Right cardiac atrium (tissue), 5 donors: ENCODE data around the gene MMP24OS. TPM values are rescaled to one million over a fixed set of nuclear protein-coding genes. Genes with fewer than 3 reads are reported as not detected.
"Not testable (repeated sequence)": the region's sequence is repeated elsewhere in the genome, so short reads cannot be mapped to it uniquely, and the experiment has no call there.

ENCODE experiments used
- ATAC-seq, 2 donors: fragments of 200-7000 bp; cut with Tn5 transposase; one replicate each; pipeline versions ENCODE4 v1.8.0 to v1.9.1; 2020; ENCODE audit warnings: moderate library complexity in 2 of 2, mild to moderate bottlenecking in 1 of 2
- DNase-seq, 3 donors: peaks; one replicate each; pipeline ENCODE4 v3.0.0-alpha.2; 2020
- H3K27ac ChIP-seq: one replicate; pipeline ENCODE4 v1.5.1; 2013; ENCODE audit warnings: mild to moderate bottlenecking, low read length, control low read depth, moderate library complexity
- H3K27me3 ChIP-seq: one replicate; pipeline ENCODE4 v1.6.1; 2013; ENCODE audit not compliant: control insufficient read depth, insufficient read depth
- H3K4me1 ChIP-seq: one replicate; pipeline ENCODE4 v1.6.1; 2013; ENCODE audit warnings: low read length; ENCODE audit not compliant: control insufficient read depth, insufficient read depth
- H3K4me3 ChIP-seq: one replicate; pipeline ENCODE4 v1.5.1; 2013; ENCODE audit warnings: low read length, control low read depth
- H3K9me3 ChIP-seq: one replicate; pipeline ENCODE4 v1.6.1; 2013; ENCODE audit warnings: low read length; ENCODE audit not compliant: control insufficient read depth
- WGBS: extraction: QIAGEN DNeasy Blood & Tissue Kit; methylation state at CpG from one replicate; pipeline ENCODE4 v1.1.7; 2013; 5-methylcytosine and 5-hydroxymethylcytosine counted together
- intact Hi-C, 4 donors: fragments of 100-400 bp; cut with DNase I; formaldehyde crosslinking; loops; one replicate each; pipeline versions ENCODE4 v1.11.0 to v1.14.0; 2022 to 2023
- polyA plus RNA-seq: library from polyadenylated mRNA; stranded (reverse); fragments of 200-250 nt; gene quantifications from one replicate; pipeline ENCODE4 v1.2.3, GENCODE V29; 2013
- total RNA-seq, 4 donors: library from RNA; stranded (reverse); fragmentation: NEBNext Ultra II Directional; extraction: Animal tissue kit (Norgen Biotek cat#: 25700); gene quantifications; one replicate each; pipeline ENCODE4 v1.2.1, GENCODE V29; 2021
- donor health status: healthy with polysubstance abuse.
- donor health status: DM: no; HTN: yes; CAD: no.
- donor health status: DM: no; HTN: no; CAD: no.
- donor health status: DM: no; HTN: yes; CAD: no; lungs with severe emphysema.
- donor health status: DM: yes; HTN: yes; CAD: no.

Gene MMP24OS
- total and polyA plus RNA-seq, 5 donors, result 45.1 to 65.0 (median 47.1) TPM

- no peaks in the 10 kb centered on the region for H3K27me3 ChIP-seq
- no peaks in the 10 kb centered on the region for H3K9me3 ChIP-seq
- no peak overlapping the region for H3K4me3 ChIP-seq
- intact Hi-C loops, result no loop called here
- WGBS, result 84% methylated on average over 5 of the region's 5 CpGs
- ATAC-seq (no peak), DNase-seq (no peak)
- H3K27ac ChIP-seq, result no peak overlapping the region
- H3K4me1 ChIP-seq, result no peaks in the 10 kb centered on the region
Observed at GRCh38 chr20:35317416-35318210, 39.7 kb upstream of the MMP24OS start.

DNA sequence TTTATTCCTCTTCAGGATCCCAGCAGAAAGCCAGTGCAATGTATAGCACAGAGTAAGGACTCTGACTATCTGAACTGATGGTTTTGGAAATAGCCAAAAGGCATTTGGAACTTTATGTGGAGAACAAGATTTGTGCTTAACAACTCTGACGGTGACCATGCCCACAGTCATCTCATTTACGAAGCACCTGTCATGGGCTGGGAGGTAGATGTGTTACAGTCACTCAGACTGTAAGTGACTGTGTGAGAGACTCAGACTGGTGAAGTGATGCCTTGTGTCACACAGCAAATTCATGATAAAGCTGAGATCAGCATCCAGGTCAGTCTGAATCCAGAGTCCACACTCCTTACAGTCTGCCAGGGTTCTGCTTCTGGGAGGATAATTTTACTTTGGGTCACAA is 38.2 kb upstream of the MMP24OS start:
- H3K27ac ChIP-seq, result no peak overlapping the region

DNA sequence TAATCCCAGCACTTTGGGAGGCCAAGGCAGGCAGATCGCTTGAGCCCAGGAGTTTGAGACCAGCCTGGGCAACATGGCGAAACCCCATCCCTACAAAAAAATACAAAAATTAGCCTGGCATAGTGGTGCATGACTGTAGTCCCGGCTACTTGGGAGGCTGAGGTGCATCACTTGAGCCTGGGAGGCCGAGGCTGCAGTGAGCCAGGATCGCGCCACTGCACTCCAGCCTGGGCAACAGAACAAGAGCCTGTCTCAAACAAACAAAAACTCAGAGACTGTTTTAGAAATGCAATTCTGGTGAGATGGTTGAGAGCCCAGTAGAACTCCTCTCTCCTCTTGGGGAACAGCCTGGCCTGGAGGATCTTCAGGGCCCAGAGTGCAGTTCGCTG is 37.7 kb upstream of the MMP24OS start:
- H3K4me3 ChIP-seq, H3K4me1 ChIP-seq, H3K9me3 ChIP-seq, DNase-seq, H3K27ac ChIP-seq, H3K27me3 ChIP-seq, ATAC-seq, intact Hi-C loops: not testable (repeated sequence)
- WGBS, result 94% methylated on average over 7 of the region's 7 CpGs

More for the DNA sequence above, 38.2 kb upstream of the MMP24OS start:
- Histone ChIP-seq H3K9me3 (no peaks in the 10 kb centered on the region), H3K4me3 (no peak overlapping the region), H3K4me1 (no peaks in the 10 kb centered on the region), H3K27me3 (no peaks in the 10 kb centered on the region)
- WGBS, result 97% methylated on average over 2 of the region's 2 CpGs
- intact Hi-C loops, result no loop called here
- no peak for ATAC-seq
- no peak for DNase-seq

- DNase-seq, result no peak
- no peaks in the 10 kb centered on the region for H3K9me3 ChIP-seq
- no peaks in the 10 kb centered on the region for H3K27me3 ChIP-seq
- no peak overlapping the region for H3K4me3 ChIP-seq
- intact Hi-C loops, result no loop called here
- H3K27ac ChIP-seq, result no peak overlapping the region
- WGBS, result 76% methylated on average over 3 of the region's 3 CpGs
- no peak for ATAC-seq
- no peaks in the 10 kb centered on the region for H3K4me1 ChIP-seq
Observed at GRCh38 chr20:35314816-35315631, 37.1 kb upstream of the MMP24OS start.

DNA sequence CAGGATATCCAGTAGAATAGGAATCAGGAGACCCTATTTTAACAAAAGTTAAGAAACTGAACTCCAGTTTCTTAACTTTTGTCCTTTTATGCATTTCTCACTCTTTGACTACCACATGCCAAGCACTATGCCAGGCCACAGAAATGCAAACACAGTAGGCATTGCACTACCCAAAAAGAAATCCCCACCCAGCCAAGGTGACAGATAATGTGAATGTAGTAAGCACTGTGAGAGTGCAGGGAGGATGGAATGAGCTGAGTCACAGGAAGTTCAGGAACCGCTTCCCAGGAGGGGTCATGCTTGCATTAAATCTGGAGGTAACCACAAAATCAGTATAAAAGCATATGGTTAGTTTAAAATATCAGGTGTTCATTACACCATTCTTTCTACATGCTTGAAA is 34.4 kb upstream of the MMP24OS start:
- Histone ChIP-seq H3K4me3 (no peak overlapping the region), H3K4me1 (peaks cover 6% of the 10 kb centered on the region), H3K27me3 (no peaks in the 10 kb centered on the region), H3K9me3 (no peaks in the 10 kb centered on the region), H3K27ac (no peak overlapping the region)
- 85% methylated on average over 1 of the region's 1 CpG for WGBS
- DNase-seq, result no peak
- ATAC-seq, result no peak
- intact Hi-C loops, result no loop called here

- Histone ChIP-seq H3K27ac (no peak overlapping the region), H3K4me1 (peaks cover 9% of the 10 kb centered on the region), H3K9me3 (no peaks in the 10 kb centered on the region), H3K27me3 (no peaks in the 10 kb centered on the region), H3K4me3 (no peak overlapping the region)
- no peak for DNase-seq
- WGBS, result 93% methylated on average over 5 of the region's 5 CpGs
- intact Hi-C loops, result no loop called here
- no peak for ATAC-seq
Observed at GRCh38 chr20:35311822-35312221, 33.9 kb upstream of the MMP24OS start.

DNA sequence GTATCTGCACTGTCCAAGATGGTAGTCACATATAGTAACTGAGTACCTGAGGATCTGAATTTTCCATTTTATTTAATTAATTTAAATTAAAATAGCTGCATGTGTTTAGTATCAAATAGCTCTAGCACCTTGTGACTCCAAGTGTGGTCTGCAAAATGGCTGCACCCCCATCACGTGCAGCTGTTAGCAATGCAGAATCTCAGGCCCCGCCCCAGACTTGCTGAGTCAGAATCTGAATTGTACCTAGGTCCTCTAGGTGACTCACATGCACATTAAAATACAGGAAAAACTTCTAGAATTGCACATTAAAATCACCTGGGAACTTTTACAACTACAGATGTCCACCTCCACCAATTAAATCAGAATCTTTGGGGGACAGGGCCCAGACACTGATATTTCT is 33.5 kb upstream of the MMP24OS start:
- intact Hi-C loops, result no loop called here
- H3K27me3 ChIP-seq, result no peaks in the 10 kb centered on the region
- no peak overlapping the region for H3K27ac ChIP-seq
- no peak overlapping the region for H3K4me3 ChIP-seq
- DNase-seq (no peak), ATAC-seq (no peak)
- H3K9me3 ChIP-seq, result no peaks in the 10 kb centered on the region
- peaks cover 11% of the 10 kb centered on the region for H3K4me1 ChIP-seq
- 92% methylated on average over 2 of the region's 2 CpGs for WGBS

DNA sequence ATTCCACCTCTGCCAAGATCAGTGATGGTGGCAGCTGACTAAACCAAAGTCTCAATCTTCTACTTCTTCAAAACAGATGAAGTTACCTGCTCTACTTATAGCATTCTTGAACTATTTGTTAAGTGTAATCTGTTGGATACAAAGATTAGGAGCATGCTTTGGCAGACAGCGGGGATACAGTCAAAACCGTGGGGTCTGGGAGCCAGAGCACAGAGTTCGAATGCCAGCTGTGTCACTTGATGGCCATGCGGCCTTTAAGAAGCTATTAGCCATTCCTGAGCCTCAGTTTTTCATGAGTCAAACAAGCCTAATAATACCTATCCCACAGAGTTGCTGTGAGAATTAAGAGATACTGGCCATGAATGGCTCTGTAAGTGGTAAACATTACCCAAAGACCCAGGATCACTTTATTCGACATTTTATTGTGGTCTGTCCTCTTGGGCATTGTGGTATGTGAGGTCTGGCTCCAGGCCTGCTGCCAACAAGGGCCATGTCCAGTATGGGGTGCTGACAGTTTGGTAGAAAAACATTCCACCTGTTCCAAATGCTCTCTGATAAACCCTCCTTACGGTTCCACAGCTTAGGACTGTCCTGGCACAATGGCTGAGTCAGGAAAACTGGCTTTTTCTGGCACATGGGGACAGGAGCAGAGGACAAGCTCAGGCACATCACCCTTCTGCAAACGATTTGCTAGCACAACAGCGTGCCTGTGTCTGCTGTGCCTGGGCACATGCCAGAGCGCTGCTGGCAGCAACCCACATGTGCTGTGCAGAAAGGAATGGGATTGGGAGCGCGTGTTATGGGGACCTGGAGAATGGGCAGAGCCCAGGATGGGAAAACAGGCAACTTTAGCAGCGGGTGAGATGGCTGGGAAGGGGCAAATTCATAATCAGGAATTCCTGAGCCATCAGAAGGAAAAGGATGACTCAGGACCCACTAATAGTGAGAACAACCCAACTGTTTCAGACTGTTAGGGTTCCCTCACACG is 30.0 kb upstream of the MMP24OS start:
- H3K27ac ChIP-seq, result peak overlapping the region; percentile 43

DNA sequence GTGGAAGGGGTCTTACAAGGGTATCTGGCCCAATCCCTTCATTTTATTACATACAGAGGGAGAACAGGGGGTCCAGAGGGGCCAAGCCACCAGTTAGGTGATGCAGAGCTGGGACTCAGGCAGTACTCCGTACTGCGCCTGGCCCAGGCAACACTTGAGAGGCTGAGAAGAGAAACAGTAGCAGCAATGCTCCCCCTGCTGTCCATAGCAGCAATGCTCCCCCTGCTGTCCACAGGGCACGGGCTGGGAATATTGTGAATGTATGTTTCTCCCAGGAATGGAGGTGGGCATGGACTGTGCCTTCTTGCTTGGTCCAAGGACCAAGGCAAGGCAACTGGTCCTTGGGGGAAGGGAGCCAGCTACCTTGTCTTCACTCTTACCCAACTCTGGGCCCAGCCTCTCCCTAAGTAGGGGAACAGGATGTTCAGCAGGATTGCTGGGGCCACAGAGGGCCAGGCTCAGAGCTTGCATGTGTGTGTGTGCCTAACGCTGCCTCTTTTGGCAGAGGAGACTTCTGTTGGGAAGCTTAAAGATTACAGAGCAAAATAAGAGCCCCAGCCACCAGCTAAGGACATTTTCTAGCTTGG is 29.1 kb upstream of the MMP24OS start:
- Histone ChIP-seq H3K27me3 (no peaks in the 10 kb centered on the region), H3K9me3 (no peaks in the 10 kb centered on the region), H3K4me3 (no peak overlapping the region), H3K27ac (peak overlapping the region; percentile 25), H3K4me1 (peaks cover 14% of the 10 kb centered on the region)
- WGBS, result 38% methylated on average over 4 of the region's 4 CpGs
- DNase-seq, result peak; percentile 48 to 76 (median 71)
- intact Hi-C loops, result no loop called here
- ATAC-seq, result peak; percentile 58 to 67

More for the DNA sequence above, 30.0 kb upstream of the MMP24OS start:
- intact Hi-C loops, result no loop called here
- Histone ChIP-seq H3K4me3 (no peak overlapping the region), H3K4me1 (peaks cover 14% of the 10 kb centered on the region), H3K27me3 (no peaks in the 10 kb centered on the region), H3K9me3 (no peaks in the 10 kb centered on the region)
- DNase-seq, result peak; percentile 70 to 89 (median 88)
- WGBS, result 52% methylated on average over 13 of the region's 13 CpGs
- peak; percentile 46 to 69 for ATAC-seq
